ENCODE measurements around the gene UBE2D3. TPM values are rescaled to one million over a fixed set of nuclear protein-coding genes. Genes with fewer than 3 reads are reported as not detected.

Gene UBE2D3
- polyA plus RNA-seq, 3 donors: 299 to 315 (median 302) TPM

- peak in 2 of 3 donors; percentile 29 to 48 for DNase-seq (ENCODE audit: low read depth in 3 of 3, low spot score in 2 of 3)
These were observed 67.3 kb downstream of the UBE2D3 start for GRCh38 chr4:102759831-102760644.

DNA sequence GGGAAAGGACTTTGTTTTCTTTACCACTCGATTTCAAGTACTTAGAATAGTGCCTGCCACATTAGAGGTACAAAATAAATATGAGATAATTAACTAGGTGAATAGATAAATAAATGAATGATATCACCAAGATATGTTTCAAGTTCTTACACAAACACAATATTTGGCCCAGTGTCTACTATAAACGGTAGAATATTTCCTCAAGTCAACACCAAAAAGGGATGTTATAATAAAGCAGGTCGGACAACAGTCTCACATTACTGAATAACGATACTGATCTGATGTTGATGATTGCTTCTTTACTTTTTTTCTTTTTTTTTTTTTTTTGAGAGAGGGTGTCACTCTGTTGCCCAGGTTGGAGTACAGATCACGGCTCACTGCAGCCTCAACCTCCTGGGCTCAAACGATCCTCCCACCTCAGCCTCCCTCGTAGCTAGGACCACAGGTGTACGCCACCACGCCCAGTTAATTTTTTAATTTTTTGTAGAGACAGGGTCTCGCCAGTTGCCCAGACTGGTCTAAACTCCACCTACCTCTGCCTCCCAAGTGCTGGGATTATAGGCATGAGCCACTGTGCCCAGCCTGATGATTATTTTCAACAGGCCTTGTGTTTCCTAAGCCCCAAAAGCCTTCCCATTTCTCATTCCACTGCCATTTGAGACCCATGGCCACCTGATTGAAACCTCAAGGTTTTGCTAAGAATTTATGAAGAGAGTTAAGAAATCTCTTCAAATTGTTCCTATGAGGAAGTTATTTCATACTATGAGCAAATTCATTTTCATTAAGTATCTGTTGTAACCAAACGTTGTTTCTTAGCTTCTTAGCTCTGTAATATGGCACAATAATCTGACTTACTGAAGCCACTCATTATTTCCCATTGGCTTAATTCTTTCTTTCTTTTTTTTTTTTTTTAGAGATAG, 68.8 kb downstream of the UBE2D3 start:
- DNase-seq (ENCODE audit: low read depth in 3 of 3, low spot score in 2 of 3): no peak

DNA sequence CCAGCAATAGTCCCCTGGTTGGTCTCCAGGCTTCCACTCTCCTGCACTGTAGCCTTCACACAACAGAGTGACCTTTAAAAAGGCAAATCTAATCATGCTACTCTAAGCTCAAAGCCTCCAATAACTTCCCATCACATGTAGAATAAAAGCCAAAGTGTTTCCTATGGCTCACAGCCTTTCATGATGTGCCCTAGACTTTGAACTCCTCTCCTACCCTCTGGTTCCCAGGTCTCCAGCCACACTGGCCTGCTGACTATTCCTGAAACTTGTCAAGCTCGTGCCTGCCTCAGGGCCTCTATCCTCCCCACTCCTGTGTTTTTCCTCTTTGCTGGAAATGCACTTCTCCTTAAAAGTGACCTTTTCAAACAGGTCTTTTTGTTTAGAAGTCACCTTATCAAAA, 69.7 kb downstream of the UBE2D3 start:
- DNase-seq (ENCODE audit: low read depth in 3 of 3, low spot score in 2 of 3): no peak

DNA sequence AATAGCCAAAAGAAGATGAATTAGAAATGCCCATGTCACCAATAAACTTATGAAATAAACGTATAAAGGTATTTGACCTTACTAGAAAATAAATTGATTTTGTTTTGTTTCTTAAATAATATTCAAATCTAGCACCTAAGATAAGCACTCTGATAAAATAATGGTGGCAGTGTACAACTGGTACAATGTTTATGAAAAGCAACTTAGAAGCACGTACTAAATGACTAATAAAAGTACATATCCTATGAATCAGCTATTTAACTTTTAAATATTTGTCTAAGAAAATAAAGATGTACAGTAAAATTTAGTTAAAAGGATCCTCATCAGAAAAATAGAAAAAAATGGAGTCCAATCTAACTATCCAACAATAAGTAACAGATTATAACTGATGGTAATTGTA, 73.3 kb downstream of the UBE2D3 start:
- DNase-seq (ENCODE audit: low read depth in 3 of 3, low spot score in 2 of 3): no peak

- no peak for DNase-seq (ENCODE audit: low read depth in 3 of 3, low spot score in 2 of 3)
These were observed 75.4 kb downstream of the UBE2D3 start for GRCh38 chr4:102751941-102752340.

Other genes starting within 250 kb of the UBE2D3 start
- gene MANBA, start 66.6 kb downstream of the UBE2D3 start, polyA plus RNA-seq (ENCODE audit: insufficient read length in 3 of 3): 10 to 100 TPM; 20.3 to 21.9 (median 20.6) TPM
- gene CISD2, start 41.4 kb upstream of the UBE2D3 start, polyA plus RNA-seq (ENCODE audit: insufficient read length in 3 of 3): 10 to 100 TPM; 50.1 to 54.8 (median 51.5) TPM
- gene SLC9B1, start 192.2 kb upstream of the UBE2D3 start, polyA plus RNA-seq (ENCODE audit: insufficient read length in 3 of 3): 1 to 10 TPM; 2.8 to 4.8 (median 4.1) TPM
- gene SLC9B2, start 249.2 kb upstream of the UBE2D3 start, polyA plus RNA-seq (ENCODE audit: insufficient read length in 3 of 3): 10 to 100 TPM in 1 of 3 donors, 1 to 10 TPM in 2; 9.2 to 13.8 (median 9.7) TPM

All from right renal cortex interstitium (tissue), 3 donors.